ENCODE results near the gene CYB5R3.
"Not testable (repeated sequence)": the region's sequence is repeated elsewhere in the genome, so short reads cannot be mapped to it uniquely, and the experiment has no call there.

The CYB5R3 gene

DNA sequence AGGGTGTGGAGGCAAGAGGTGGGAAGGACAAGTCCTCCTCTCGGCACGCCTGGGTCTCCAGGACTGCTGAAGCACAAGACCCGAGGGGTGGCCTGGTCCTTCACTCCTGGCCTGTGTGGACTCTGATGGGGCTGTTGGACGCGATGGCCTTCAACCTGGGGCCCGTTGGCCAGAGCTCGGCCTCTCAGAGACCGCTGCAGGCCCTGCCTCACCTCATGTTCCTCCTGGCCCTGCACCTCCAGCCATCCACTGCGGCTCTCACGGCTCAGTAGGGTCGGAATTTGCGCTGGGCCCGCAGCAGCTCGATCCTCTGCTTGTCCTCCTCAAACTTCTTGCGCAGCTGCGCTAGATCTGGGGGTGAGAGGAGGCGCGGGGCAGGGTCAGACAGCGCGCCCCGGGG, 74.7 kb downstream of the CYB5R3 start:
- not testable (repeated sequence) for H2AFZ ChIP-seq (ENCODE audit: low read depth); H3K4me2 ChIP-seq; H3K36me3 ChIP-seq (ENCODE audit: insufficient read depth); H4K20me1 ChIP-seq (ENCODE audit: insufficient read depth); H3K9ac ChIP-seq; H3K27ac ChIP-seq; H3K4me1 ChIP-seq (ENCODE audit: low read depth, poor library complexity, severe bottlenecking); H3K79me2 ChIP-seq (ENCODE audit: insufficient read depth, low read depth); H3K27me3 ChIP-seq (ENCODE audit: insufficient read depth, low read depth); H3K4me3 ChIP-seq (IDR thresholded peaks at IDR 0.05; ENCODE audit: insufficient read depth, low read depth, low read length)

DNA sequence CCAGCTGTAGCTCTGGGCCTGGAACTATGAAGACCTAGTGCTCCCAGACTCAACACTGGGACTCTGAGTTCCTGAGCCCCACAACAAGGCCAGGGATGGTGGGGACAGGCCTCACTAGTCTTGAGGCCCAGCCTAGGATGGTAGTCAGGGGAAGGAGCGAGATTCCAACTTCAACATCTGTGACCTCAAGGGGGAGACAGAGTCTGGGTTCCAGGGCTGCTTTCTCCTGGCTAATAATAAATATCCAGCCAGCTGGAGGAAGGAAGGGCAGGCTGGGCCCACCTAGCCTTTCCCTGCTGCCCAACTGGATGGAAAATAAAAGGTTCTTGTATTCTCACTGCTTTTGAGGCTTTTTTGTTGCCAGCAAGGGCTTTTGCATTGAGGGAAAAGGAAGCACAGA, 75.1 kb downstream of the CYB5R3 start:
- not testable (repeated sequence) for H2AFZ ChIP-seq (ENCODE audit: low read depth); H3K36me3 ChIP-seq (ENCODE audit: insufficient read depth); H3K4me2 ChIP-seq; H3K4me1 ChIP-seq (ENCODE audit: low read depth, poor library complexity, severe bottlenecking); H3K4me3 ChIP-seq (IDR thresholded peaks at IDR 0.05; ENCODE audit: insufficient read depth, low read depth, low read length); H3K79me2 ChIP-seq (ENCODE audit: insufficient read depth, low read depth); H3K27me3 ChIP-seq (ENCODE audit: insufficient read depth, low read depth); H3K9ac ChIP-seq; H4K20me1 ChIP-seq (ENCODE audit: insufficient read depth); H3K27ac ChIP-seq

DNA sequence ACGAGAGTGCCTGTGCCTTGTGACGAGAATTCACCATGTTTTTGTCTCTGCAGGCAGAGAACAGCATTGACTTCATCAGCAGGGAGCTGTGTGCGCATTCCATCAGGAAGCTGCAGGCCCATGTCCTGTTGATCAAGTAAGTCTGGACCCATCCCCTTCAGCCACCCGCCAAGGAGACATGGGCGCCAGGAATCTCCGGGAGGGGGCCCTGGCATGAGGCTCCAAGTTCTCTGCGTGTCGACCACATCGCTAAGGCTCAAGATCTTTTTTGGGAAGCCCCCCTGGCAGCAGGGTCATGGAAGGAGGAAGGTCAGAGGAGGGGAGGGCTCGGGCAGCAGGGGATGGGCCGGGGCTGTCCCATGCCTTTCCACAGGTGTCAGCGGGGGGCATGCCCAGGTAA, 78.1 kb downstream of the CYB5R3 start:
- not testable (repeated sequence) for H3K27me3 ChIP-seq (ENCODE audit: insufficient read depth, low read depth); H4K20me1 ChIP-seq (ENCODE audit: insufficient read depth); H3K36me3 ChIP-seq (ENCODE audit: insufficient read depth); H3K4me1 ChIP-seq (ENCODE audit: low read depth, poor library complexity, severe bottlenecking); H3K4me2 ChIP-seq; H3K27ac ChIP-seq; H3K4me3 ChIP-seq (IDR thresholded peaks at IDR 0.05; ENCODE audit: insufficient read depth, low read depth, low read length); H3K9ac ChIP-seq; H2AFZ ChIP-seq (ENCODE audit: low read depth); H3K79me2 ChIP-seq (ENCODE audit: insufficient read depth, low read depth)

DNA sequence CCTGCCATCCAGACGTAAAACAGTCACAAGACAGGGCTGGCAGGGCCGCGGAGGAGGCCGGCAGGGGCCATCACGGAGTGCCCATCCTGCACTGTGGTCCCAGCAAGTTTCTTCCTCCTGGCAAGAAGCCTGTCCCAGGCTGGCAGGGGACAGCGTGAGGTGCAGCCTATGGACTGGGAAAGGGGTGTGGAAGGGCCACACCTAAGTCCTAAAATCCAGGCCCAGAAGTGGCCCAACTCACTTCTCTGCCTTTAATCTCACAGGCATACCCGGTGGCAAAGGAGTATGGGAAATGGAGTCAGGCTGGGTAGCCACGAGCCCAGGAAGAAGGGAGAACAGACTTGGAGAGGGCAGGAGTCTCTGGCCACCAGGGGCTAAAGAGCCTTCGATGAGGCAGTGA, 78.6 kb downstream of the CYB5R3 start:
- not testable (repeated sequence) for H3K4me1 ChIP-seq (ENCODE audit: low read depth, poor library complexity, severe bottlenecking); H3K4me3 ChIP-seq (IDR thresholded peaks at IDR 0.05; ENCODE audit: insufficient read depth, low read depth, low read length); H3K27ac ChIP-seq; H2AFZ ChIP-seq (ENCODE audit: low read depth); H3K4me2 ChIP-seq; H3K79me2 ChIP-seq (ENCODE audit: insufficient read depth, low read depth); H3K36me3 ChIP-seq (ENCODE audit: insufficient read depth); H3K9ac ChIP-seq; H3K27me3 ChIP-seq (ENCODE audit: insufficient read depth, low read depth); H4K20me1 ChIP-seq (ENCODE audit: insufficient read depth)

DNA sequence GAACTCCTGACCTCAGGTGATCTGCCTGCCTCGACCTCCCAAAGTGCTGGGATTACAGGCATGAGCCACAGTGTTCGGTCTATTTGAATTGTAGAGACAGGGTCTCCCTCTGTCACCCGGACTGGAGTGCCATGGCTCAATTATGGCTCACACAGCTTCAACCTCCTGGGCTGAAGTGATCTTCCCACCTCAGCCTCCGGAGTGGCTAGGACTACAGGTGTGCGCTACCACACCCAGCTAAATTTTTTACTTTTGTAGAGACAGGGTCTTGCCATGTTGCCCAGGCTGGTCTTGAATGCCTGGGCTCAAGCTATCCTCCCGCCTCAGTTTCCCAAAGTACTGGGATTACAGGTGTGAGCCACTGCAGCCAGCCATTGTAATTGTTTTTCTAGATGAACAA, 81.2 kb downstream of the CYB5R3 start:
- not testable (repeated sequence) for H3K36me3 ChIP-seq (ENCODE audit: insufficient read depth); H2AFZ ChIP-seq (ENCODE audit: low read depth); H3K4me1 ChIP-seq (ENCODE audit: low read depth, poor library complexity, severe bottlenecking); H3K79me2 ChIP-seq (ENCODE audit: insufficient read depth, low read depth); H3K27me3 ChIP-seq (ENCODE audit: insufficient read depth, low read depth); H3K4me2 ChIP-seq; H3K9ac ChIP-seq; H3K4me3 ChIP-seq (IDR thresholded peaks at IDR 0.05; ENCODE audit: insufficient read depth, low read depth, low read length); H3K27ac ChIP-seq; H4K20me1 ChIP-seq (ENCODE audit: insufficient read depth)
